Thoracic aorta (tissue), 2 donors: Measurements from ENCODE around the gene CHD6. TPM values are rescaled to one million over a fixed set of nuclear protein-coding genes. Genes with fewer than 3 reads are reported as not detected.

Experiments
- ATAC-seq: fragments of 150-250 bp; one replicate; pipeline ENCODE4 v1.8.0; 2017; ENCODE audit warnings: low read depth; ENCODE audit not compliant: insufficient number of reproducible peaks, low FRiP score
- DNase-seq: peaks from one replicate; pipeline ENCODE4 v3.0.0-alpha.2; 2020; ENCODE audit warnings: low spot score
- H3K27ac ChIP-seq, 2 donors: fragments of 200-600 bp; sonication (generic); 1 replicate in 1 of 2; 2 replicates in 1 of 2; pipeline ENCODE4 v1.5.1; 2016; ENCODE audit warnings: mild to moderate bottlenecking in 2 of 2, moderate library complexity in 2 of 2
- H3K27me3 ChIP-seq: fragments of 200-600 bp; sonication (generic); replicated peaks from 2 replicates; pipeline ENCODE4 v1.6.0; 2016; ENCODE audit warnings: mild to moderate bottlenecking; ENCODE audit not compliant: insufficient read depth
- H3K36me3 ChIP-seq: fragments of 200-600 bp; sonication (generic); one replicate; pipeline ENCODE4 v1.5.1; 2016
- H3K4me1 ChIP-seq, 2 donors: fragments of 200-600 bp; sonication (generic); 1 replicate in 1 of 2; 2 replicates in 1 of 2; pipeline versions ENCODE4 v1.5.1 to v1.6.0; 2016; ENCODE audit warnings: low read depth in 2 of 2, mild to moderate bottlenecking in 1 of 2; ENCODE audit not compliant: control insufficient read depth in 1 of 2
- H3K4me3 ChIP-seq: fragments of 200-600 bp; sonication (generic); 2 replicates; pipeline ENCODE4 v1.5.1; 2016; ENCODE audit warnings: mild to moderate bottlenecking
- H3K9me3 ChIP-seq: fragments of 200-600 bp; sonication (generic); 2 replicates; pipeline ENCODE4 v1.5.1; 2016
- CTCF ChIP-seq: fragments of 200-600 bp; sonication (generic); IDR thresholded peaks from one replicate; pipeline ENCODE4 v1.5.1; 2019; ENCODE audit warnings: antibody characterized with exemption
- total RNA-seq, 2 donors: library from RNA; depleted of rRNA; stranded (reverse); fragments of >200 nt; gene quantifications; one replicate each; pipeline versions ENCODE4 v1.1.0 to v1.2.3, GENCODE V29; 2016

Gene CHD6
- total RNA-seq, 2 donors from 2014 or later = 43.9 to 44.6 TPM

- peaks cover 15% of the 10 kb centered on the region for H3K36me3 ChIP-seq
- no peak for ATAC-seq
- TF ChIP-seq CTCF = no peak
These were observed 139.1 kb downstream of the CHD6 start for GRCh38 chr20:41479113-41479512.

GRCh38 chr20:41478026-41478425 is 140.2 kb downstream of the CHD6 start:
- no peak overlapping the region for H3K27ac ChIP-seq
- H3K9me3 ChIP-seq = no peaks in the 10 kb centered on the region
- peaks cover 15% of the 10 kb centered on the region for H3K36me3 ChIP-seq
- no peak for TF ChIP-seq CTCF
- ATAC-seq (no peak), DNase-seq (no peak)
- no peaks in the 10 kb centered on the region for H3K27me3 ChIP-seq
- H3K4me3 ChIP-seq = no peak overlapping the region
- peaks cover 18% of the 10 kb centered on the region in 2 donors for H3K4me1 ChIP-seq

More at GRCh38 chr20:41479113-41479512, 139.1 kb downstream of the CHD6 start:
- Histone ChIP-seq H3K27me3 (no peaks in the 10 kb centered on the region), H3K4me3 (no peak overlapping the region), H3K9me3 (no peaks in the 10 kb centered on the region), H3K4me1 (peaks cover 18% of the 10 kb centered on the region in 2 donors), H3K27ac (no peak overlapping the region)
- DNase-seq = no peak

GRCh38 chr20:41476446-41476845 is 141.7 kb downstream of the CHD6 start:
- ATAC-seq = no peak
- peaks cover 15 to 18% of the 10 kb centered on the region in 2 donors for H3K4me1 ChIP-seq
- H3K27me3 ChIP-seq = no peaks in the 10 kb centered on the region
- no peak for DNase-seq
- H3K27ac ChIP-seq = peak overlapping the region; percentile 4 to 16
- no peaks in the 10 kb centered on the region for H3K9me3 ChIP-seq
- TF ChIP-seq CTCF = no peak
- peaks cover 15% of the 10 kb centered on the region for H3K36me3 ChIP-seq
- no peak overlapping the region for H3K4me3 ChIP-seq

GRCh38 chr20:41476013-41476441 is 142.2 kb downstream of the CHD6 start:
- Histone ChIP-seq H3K27me3 (no peaks in the 10 kb centered on the region), H3K27ac (peak overlapping the region; percentile 4 to 16), H3K4me1 (peaks cover 15 to 18% of the 10 kb centered on the region in 2 donors), H3K9me3 (no peaks in the 10 kb centered on the region), H3K36me3 (peaks cover 15% of the 10 kb centered on the region), H3K4me3 (no peak overlapping the region)
- DNase-seq (no peak), ATAC-seq (peak; percentile 36)
- no peak for TF ChIP-seq CTCF

GRCh38 chr20:41475503-41475902 is 142.7 kb downstream of the CHD6 start:
- no peaks in the 10 kb centered on the region for H3K9me3 ChIP-seq
- no peak for DNase-seq
- TF ChIP-seq CTCF = no peak
- H3K36me3 ChIP-seq = peaks cover 17% of the 10 kb centered on the region
- H3K4me3 ChIP-seq = no peak overlapping the region
- peaks cover 15 to 18% of the 10 kb centered on the region in 2 donors for H3K4me1 ChIP-seq
- H3K27me3 ChIP-seq = no peaks in the 10 kb centered on the region
- peak overlapping the region in 1 of 2 donors; percentile 16 for H3K27ac ChIP-seq
- ATAC-seq = no peak
